ENCODE data around the gene CTNNA3. TPM values are rescaled to one million over a fixed set of nuclear protein-coding genes. Genes with fewer than 3 reads are reported as not detected.

CTNNA3 gene
- total and polyA plus RNA-seq, 2 of the 4 experiments (the other 2 are of a cell fraction), result 0.19 to 0.90 TPM

DNA sequence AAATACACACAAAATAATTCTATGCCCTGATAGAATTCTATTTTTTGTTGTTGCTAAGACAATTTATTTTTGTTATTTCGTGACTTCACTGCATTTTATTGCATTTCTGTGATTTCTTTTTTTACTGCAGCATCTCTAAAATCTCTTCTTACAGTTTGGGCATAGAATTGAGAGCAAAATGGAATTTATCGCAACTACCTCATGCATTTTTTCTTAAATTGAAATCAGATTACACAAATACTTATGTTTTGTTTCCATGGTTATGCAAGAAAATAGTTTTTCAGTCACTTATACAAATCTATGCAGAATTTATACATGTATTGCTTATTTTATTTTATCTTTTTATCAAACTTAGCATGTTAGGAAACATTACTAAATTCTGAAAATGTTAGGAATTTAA is 1552.0 kb downstream of the CTNNA3 start:
- Histone ChIP-seq H3K14ac (replicated peaks; ENCODE audit: low read depth, low read length) (no peak overlapping the region), H2AK9ac (replicated peaks; ENCODE audit: low read depth, low read length, poor library complexity) (no peak overlapping the region), H3K23ac (ENCODE audit: low read depth, low read length) (no peak overlapping the region), H3K36me3 (ENCODE audit: control insufficient read depth, insufficient read depth, low read length) (no peaks in the 10 kb centered on the region), H3K4me1 (ENCODE audit: control insufficient read depth, insufficient read depth, low read length) (no peaks in the 10 kb centered on the region), H4K5ac (ENCODE audit: low read depth, low read length) (no peak overlapping the region), H4K91ac (ENCODE audit: insufficient read depth, low read depth, low read length) (no peak overlapping the region), H3K4ac (ENCODE audit: low read depth, low read length) (no peak overlapping the region), H4K8ac (ENCODE audit: low read depth in 2 of 2, low read length in 2 of 2) (no peak overlapping the region), H3K9ac (ENCODE audit: low read depth, low read length) (no peak overlapping the region), H2BK120ac (ENCODE audit: low read depth, low read length) (no peak overlapping the region), H3K18ac (ENCODE audit: low read depth, low read length) (no peak overlapping the region), H3K79me1 (ENCODE audit: low read depth in 1 of 2, low read length in 2 of 2) (no peaks in the 10 kb centered on the region), H3K27ac (ENCODE audit: insufficient read depth, low read length) (no peak overlapping the region), H3K4me3 (ENCODE audit: insufficient read depth, low read depth, low read length) (no peak overlapping the region), H3K27me3 (ENCODE audit: control insufficient read depth, insufficient read depth, low read length) (no peaks in the 10 kb centered on the region), H2AFZ (replicated peaks; ENCODE audit: low read length, poor library complexity) (no peak overlapping the region), H2AK5ac (ENCODE audit: low read depth, low read length) (no peak overlapping the region), H3K4me2 (ENCODE audit: low read depth, low read length) (no peak overlapping the region), H4K20me1 (ENCODE audit: insufficient read depth, low read length) (no peaks in the 10 kb centered on the region), H2BK15ac (ENCODE audit: low read depth, low read length) (no peak overlapping the region), H2BK20ac (ENCODE audit: low read depth, low read length) (no peak overlapping the region), H3K9me1 (ENCODE audit: insufficient read depth, low read length) (no peaks in the 10 kb centered on the region), H3K9me3 (ENCODE audit: control insufficient read depth, insufficient read depth, low read length) (no peaks in the 10 kb centered on the region), H3K56ac (ENCODE audit: extremely low read depth, insufficient read depth, low read length) (no peak overlapping the region), H2BK5ac (ENCODE audit: low read depth, low read length, poor library complexity, severe bottlenecking) (no peak overlapping the region)
- TF ChIP-seq CEBPB (IDR thresholded peaks at IDR 0.05; ENCODE audit: low read depth, low read length) (no peak), SMC3 (IDR thresholded peaks at IDR 0.05; ENCODE audit: low read depth, low read length) (no peak), RFX5 (IDR thresholded peaks at IDR 0.05; ENCODE audit: low read depth, low read length) (no peak), POLR2A (IDR thresholded peaks at IDR 0.05; ENCODE audit: low read depth, low read length) (no peak), MAZ (IDR thresholded peaks at IDR 0.05; ENCODE audit: borderline replicate concordance, low read depth, low read length) (no peak), RCOR1 (IDR thresholded peaks at IDR 0.05; ENCODE audit: insufficient replicate concordance, low read length) (no peak), FOS (IDR thresholded peaks at IDR 0.05; ENCODE audit: low read depth, low read length) (no peak), CHD1 (IDR thresholded peaks at IDR 0.05; ENCODE audit: low read depth, low read length) (no peak), MXI1 (IDR thresholded peaks at IDR 0.05; ENCODE audit: borderline replicate concordance, low read depth, low read length) (no peak), MAFK (IDR thresholded peaks at IDR 0.05; ENCODE audit: low read depth, low read length) (no peak), RAD21 (IDR thresholded peaks at IDR 0.05; ENCODE audit: low read length) (no peak), BHLHE40 (IDR thresholded peaks at IDR 0.05; ENCODE audit: low read depth, low read length) (no peak), NFE2L2 (IDR thresholded peaks at IDR 0.05; ENCODE audit: low read depth, low read length) (no peak)
- TF ChIP-seq, protein P1, sequence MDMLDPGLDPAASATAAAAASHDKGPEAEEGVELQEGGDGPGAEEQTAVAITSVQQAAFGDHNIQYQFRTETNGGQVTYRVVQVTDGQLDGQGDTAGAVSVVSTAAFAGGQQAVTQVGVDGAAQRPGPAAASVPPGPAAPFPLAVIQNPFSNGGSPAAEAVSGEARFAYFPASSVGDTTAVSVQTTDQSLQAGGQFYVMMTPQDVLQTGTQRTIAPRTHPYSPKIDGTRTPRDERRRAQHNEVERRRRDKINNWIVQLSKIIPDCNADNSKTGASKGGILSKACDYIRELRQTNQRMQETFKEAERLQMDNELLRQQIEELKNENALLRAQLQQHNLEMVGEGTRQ (IDR thresholded peaks at IDR 0.05; ENCODE audit: low read depth, low read length), result no peak
- TF ChIP-seq, protein P2, sequence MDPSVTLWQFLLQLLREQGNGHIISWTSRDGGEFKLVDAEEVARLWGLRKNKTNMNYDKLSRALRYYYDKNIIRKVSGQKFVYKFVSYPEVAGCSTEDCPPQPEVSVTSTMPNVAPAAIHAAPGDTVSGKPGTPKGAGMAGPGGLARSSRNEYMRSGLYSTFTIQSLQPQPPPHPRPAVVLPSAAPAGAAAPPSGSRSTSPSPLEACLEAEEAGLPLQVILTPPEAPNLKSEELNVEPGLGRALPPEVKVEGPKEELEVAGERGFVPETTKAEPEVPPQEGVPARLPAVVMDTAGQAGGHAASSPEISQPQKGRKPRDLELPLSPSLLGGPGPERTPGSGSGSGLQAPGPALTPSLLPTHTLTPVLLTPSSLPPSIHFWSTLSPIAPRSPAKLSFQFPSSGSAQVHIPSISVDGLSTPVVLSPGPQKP (IDR thresholded peaks at IDR 0.05; ENCODE audit: borderline replicate concordance, low read depth, low read length), result no peak
- TF ChIP-seq, protein P3, sequence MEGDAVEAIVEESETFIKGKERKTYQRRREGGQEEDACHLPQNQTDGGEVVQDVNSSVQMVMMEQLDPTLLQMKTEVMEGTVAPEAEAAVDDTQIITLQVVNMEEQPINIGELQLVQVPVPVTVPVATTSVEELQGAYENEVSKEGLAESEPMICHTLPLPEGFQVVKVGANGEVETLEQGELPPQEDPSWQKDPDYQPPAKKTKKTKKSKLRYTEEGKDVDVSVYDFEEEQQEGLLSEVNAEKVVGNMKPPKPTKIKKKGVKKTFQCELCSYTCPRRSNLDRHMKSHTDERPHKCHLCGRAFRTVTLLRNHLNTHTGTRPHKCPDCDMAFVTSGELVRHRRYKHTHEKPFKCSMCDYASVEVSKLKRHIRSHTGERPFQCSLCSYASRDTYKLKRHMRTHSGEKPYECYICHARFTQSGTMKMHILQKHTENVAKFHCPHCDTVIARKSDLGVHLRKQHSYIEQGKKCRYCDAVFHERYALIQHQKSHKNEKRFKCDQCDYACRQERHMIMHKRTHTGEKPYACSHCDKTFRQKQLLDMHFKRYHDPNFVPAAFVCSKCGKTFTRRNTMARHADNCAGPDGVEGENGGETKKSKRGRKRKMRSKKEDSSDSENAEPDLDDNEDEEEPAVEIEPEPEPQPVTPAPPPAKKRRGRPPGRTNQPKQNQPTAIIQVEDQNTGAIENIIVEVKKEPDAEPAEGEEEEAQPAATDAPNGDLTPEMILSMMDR (conservative IDR thresholded peaks at IDR 0.05; ENCODE audit: low read depth, low read length), result no peak
- in situ Hi-C loops (cut with MboI; ENCODE audit: low sequenced_read_pairs) (no loop called here), intact Hi-C loops (cut with micrococcal nuclease) (no loop called here), dilution Hi-C loops (cut with HindIII; ENCODE audit: low sequenced_read_pairs, unreplicated experiment) (no loop called here)
- DNase-seq (no peak), ATAC-seq (ENCODE audit: low read depth) (no peak)
- CTCF ChIA-PET, result no interaction called here
- POLR2A ChIA-PET (ENCODE audit: unreplicated experiment), result no interaction called here
- no TSS peak for BruUV-seq (replicated peaks)
- no CpG with 5 or more reads among the region's 2 CpGs for WGBS, 2 experiments (ENCODE audit: extremely low coverage in 2 of 2, insufficient read length in 1 of 2)
